Adrenal gland (tissue), 5 donors: ENCODE measurements around the gene GLYR1.

Experiments
- POLR2A ChIP-seq, 2 donors: fragments of 450-650 bp; IDR thresholded peaks; one replicate each; pipeline ENCODE4 v1.6.1; 2017; ENCODE audit warnings: antibody characterized with exemption in 2 of 2, mild to moderate bottlenecking in 2 of 2, moderate library complexity in 1 of 2
- TF ChIP-seq, protein P1 (sequence below), 6 experiments: fragments of 450-650 bp in 4 of 6; fragments of 200-600 bp in 2 of 6; sonication (generic) in 1 of 6; IDR thresholded peaks; 1 replicate in 5 of 6; 2 replicates in 1 of 6; pipeline versions ENCODE4 v1.5.1 to v1.8.0; 2016 to 2021; ENCODE audit warnings: antibody characterized with exemption in 6 of 6, mild to moderate bottlenecking in 2 of 6, moderate library complexity in 1 of 6
- donor health status: DM: no; HTN: no; CAD: no.

DNA sequence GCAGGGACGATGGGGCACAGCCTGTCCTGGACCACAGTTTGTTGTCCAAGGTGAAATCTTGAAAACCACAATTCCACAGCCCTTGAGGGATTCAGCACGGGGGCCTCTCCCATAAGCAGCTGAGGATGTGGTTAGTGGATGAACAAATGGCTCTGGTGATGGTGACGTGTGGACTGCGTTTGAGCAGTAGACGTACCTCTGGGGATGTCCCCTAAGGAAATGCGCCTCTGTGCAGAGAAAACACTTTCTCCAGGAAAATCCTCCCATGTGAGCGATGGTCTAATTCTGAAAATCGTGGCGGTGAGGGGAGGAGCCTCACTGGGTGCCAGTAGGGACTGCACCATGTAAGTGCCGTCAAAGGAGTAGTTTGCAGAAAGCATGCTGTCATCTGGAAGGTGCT is 56.2 kb downstream of the GLYR1 start:
- TF ChIP-seq, protein P1, sequence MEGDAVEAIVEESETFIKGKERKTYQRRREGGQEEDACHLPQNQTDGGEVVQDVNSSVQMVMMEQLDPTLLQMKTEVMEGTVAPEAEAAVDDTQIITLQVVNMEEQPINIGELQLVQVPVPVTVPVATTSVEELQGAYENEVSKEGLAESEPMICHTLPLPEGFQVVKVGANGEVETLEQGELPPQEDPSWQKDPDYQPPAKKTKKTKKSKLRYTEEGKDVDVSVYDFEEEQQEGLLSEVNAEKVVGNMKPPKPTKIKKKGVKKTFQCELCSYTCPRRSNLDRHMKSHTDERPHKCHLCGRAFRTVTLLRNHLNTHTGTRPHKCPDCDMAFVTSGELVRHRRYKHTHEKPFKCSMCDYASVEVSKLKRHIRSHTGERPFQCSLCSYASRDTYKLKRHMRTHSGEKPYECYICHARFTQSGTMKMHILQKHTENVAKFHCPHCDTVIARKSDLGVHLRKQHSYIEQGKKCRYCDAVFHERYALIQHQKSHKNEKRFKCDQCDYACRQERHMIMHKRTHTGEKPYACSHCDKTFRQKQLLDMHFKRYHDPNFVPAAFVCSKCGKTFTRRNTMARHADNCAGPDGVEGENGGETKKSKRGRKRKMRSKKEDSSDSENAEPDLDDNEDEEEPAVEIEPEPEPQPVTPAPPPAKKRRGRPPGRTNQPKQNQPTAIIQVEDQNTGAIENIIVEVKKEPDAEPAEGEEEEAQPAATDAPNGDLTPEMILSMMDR (IDR thresholded peaks at IDR 0.05): no peak
- no peak for TF ChIP-seq POLR2A (IDR thresholded peaks at IDR 0.05)
